ENCODE results near the gene MTMR3. TPM values are rescaled to one million over a fixed set of nuclear protein-coding genes. Genes with fewer than 3 reads are reported as not detected.

MTMR3 gene
- total and polyA plus RNA-seq, 4 donors, result 5.3 to 65.3 (median 37.2) TPM

- Histone ChIP-seq H3K4me3 (ENCODE audit: low read length in 2 of 2) (no peak overlapping the region), H3K27ac (ENCODE audit: low read depth in 1 of 2, low read length in 2 of 2) (no peak overlapping the region), H3K9me3 (ENCODE audit: control insufficient read depth, low read length) (no peaks in the 10 kb centered on the region), H3K4me1 (ENCODE audit: control insufficient read depth in 1 of 2, insufficient read depth in 2 of 2, low read length in 2 of 2) (no peaks in the 10 kb centered on the region), H3K36me3 (ENCODE audit: control insufficient read depth in 1 of 2, insufficient read depth in 2 of 2, low read length in 1 of 2) (peaks cover 0 to 5% of the 10 kb centered on the region in 2 donors), H3K27me3 (ENCODE audit: control insufficient read depth in 1 of 2, insufficient read depth in 2 of 2, low read length in 1 of 2) (no peaks in the 10 kb centered on the region)
- DNase-seq, result no peak
- intact Hi-C loops (cut with DNase I), result no loop called here
- WGBS, 2 donors, result 72 to 79% methylated on average over 5 of the region's 5 CpGs
- no peak for ATAC-seq (ENCODE audit: low FRiP score)
Measured at GRCh38 chr22:30030329-30030728, 147.4 kb downstream of the MTMR3 start.

DNA sequence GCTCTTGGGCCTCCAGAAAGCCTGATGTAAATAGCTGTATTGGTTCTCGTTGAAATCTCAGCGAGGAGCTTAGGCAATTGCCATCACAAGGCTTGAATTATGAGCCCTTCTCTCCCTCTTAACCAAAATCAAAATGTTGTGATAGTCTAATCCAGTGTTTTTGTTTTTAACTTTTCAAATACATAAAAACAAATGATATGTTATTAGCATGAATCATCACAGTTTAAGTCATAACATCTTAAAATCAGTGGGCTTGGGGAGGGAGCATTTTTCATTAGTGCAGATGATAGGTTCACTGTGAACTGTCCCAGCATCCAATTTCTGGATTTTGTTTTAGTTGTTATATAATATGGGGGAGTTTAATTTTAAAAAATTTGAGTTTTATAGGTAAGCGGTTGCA is 148.4 kb downstream of the MTMR3 start:
- Histone ChIP-seq H3K27ac (ENCODE audit: low read depth in 1 of 2, low read length in 2 of 2) (no peak overlapping the region), H3K4me3 (ENCODE audit: low read length in 2 of 2) (no peak overlapping the region), H3K27me3 (ENCODE audit: control insufficient read depth in 1 of 2, insufficient read depth in 2 of 2, low read length in 1 of 2) (no peaks in the 10 kb centered on the region), H3K9me3 (ENCODE audit: control insufficient read depth, low read length) (no peaks in the 10 kb centered on the region), H3K36me3 (ENCODE audit: control insufficient read depth in 1 of 2, insufficient read depth in 2 of 2, low read length in 1 of 2) (peaks cover 0 to 5% of the 10 kb centered on the region in 2 donors), H3K4me1 (ENCODE audit: control insufficient read depth in 1 of 2, insufficient read depth in 2 of 2, low read length in 2 of 2) (no peaks in the 10 kb centered on the region)
- intact Hi-C loops (cut with DNase I), result no loop called here
- no peak for DNase-seq
- whole genome bisulfite sequencing, 2 donors, result 77 to 83% methylated on average over 3 of the region's 3 CpGs
- ATAC-seq (ENCODE audit: low FRiP score), result no peak

- H3K27ac ChIP-seq (ENCODE audit: low read depth in 1 of 2, low read length in 2 of 2), result no peak overlapping the region
- ATAC-seq (ENCODE audit: low FRiP score) (no peak), DNase-seq (no peak)
- no peaks in the 10 kb centered on the region for H3K27me3 ChIP-seq (ENCODE audit: control insufficient read depth in 1 of 2, insufficient read depth in 2 of 2, low read length in 1 of 2)
- H3K9me3 ChIP-seq (ENCODE audit: control insufficient read depth, low read length), result no peaks in the 10 kb centered on the region
- H3K36me3 ChIP-seq (ENCODE audit: control insufficient read depth in 1 of 2, insufficient read depth in 2 of 2, low read length in 1 of 2), result peaks cover 0 to 3% of the 10 kb centered on the region in 2 donors
- intact Hi-C loops (cut with DNase I), result no loop called here
- no peak overlapping the region for H3K4me3 ChIP-seq (ENCODE audit: low read length in 2 of 2)
- H3K4me1 ChIP-seq (ENCODE audit: control insufficient read depth in 1 of 2, insufficient read depth in 2 of 2, low read length in 2 of 2), result no peaks in the 10 kb centered on the region
- WGBS, 2 donors, result 66 to 72% methylated on average over 2 of the region's 2 CpGs
Measured at GRCh38 chr22:30031764-30032455, 148.9 kb downstream of the MTMR3 start.

- no peak overlapping the region for H3K4me3 ChIP-seq (ENCODE audit: low read length in 2 of 2)
- intact Hi-C loops (cut with DNase I), result no loop called here
- no peaks in the 10 kb centered on the region for H3K4me1 ChIP-seq (ENCODE audit: control insufficient read depth in 1 of 2, insufficient read depth in 2 of 2, low read length in 2 of 2)
- ATAC-seq (ENCODE audit: low FRiP score) (no peak), DNase-seq (no peak)
- H3K36me3 ChIP-seq (ENCODE audit: control insufficient read depth in 1 of 2, insufficient read depth in 2 of 2, low read length in 1 of 2), result no peaks in the 10 kb centered on the region
- WGBS, 2 donors, result 83 to 86% methylated on average over 4 of the region's 4 CpGs
- no peak overlapping the region for H3K27ac ChIP-seq (ENCODE audit: low read depth in 1 of 2, low read length in 2 of 2)
- H3K9me3 ChIP-seq (ENCODE audit: control insufficient read depth, low read length), result no peaks in the 10 kb centered on the region
- H3K27me3 ChIP-seq (ENCODE audit: control insufficient read depth in 1 of 2, insufficient read depth in 2 of 2, low read length in 1 of 2), result no peaks in the 10 kb centered on the region
Measured at GRCh38 chr22:30033137-30033536, 150.2 kb downstream of the MTMR3 start.

GRCh38 chr22:30033901-30034300 is 150.9 kb downstream of the MTMR3 start:
- no peak for DNase-seq
- Histone ChIP-seq H3K9me3 (ENCODE audit: control insufficient read depth, low read length) (no peaks in the 10 kb centered on the region), H3K4me1 (ENCODE audit: control insufficient read depth in 1 of 2, insufficient read depth in 2 of 2, low read length in 2 of 2) (no peaks in the 10 kb centered on the region), H3K36me3 (ENCODE audit: control insufficient read depth in 1 of 2, insufficient read depth in 2 of 2, low read length in 1 of 2) (no peaks in the 10 kb centered on the region), H3K27ac (ENCODE audit: low read depth in 1 of 2, low read length in 2 of 2) (no peak overlapping the region), H3K4me3 (ENCODE audit: low read length in 2 of 2) (no peak overlapping the region), H3K27me3 (ENCODE audit: control insufficient read depth in 1 of 2, insufficient read depth in 2 of 2, low read length in 1 of 2) (no peaks in the 10 kb centered on the region)
- WGBS, 2 donors, result 51 to 55% methylated on average over 5 of the region's 5 CpGs
- no peak for ATAC-seq (ENCODE audit: low FRiP score)
- intact Hi-C loops (cut with DNase I), result no loop called here

DNA sequence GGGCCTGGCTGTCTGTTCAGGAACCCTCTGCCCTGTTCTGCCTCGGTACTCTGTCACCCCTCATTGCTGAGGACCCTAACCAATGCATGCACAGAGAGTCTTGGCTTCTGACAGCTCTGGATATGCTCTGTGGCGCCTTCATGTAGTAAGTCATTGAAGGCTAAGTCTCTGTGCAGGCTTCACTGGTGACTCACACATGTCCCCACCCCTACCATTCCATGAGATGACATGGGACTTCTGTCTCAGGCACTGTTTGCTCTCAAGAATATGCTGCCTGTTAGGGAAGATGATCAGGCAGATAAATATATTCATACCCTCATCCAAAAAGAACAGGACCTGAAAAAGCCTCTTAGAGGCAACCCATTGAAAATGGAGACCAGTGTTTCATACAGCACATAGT is 153.7 kb downstream of the MTMR3 start:
- Histone ChIP-seq H3K36me3 (ENCODE audit: control insufficient read depth in 1 of 2, insufficient read depth in 2 of 2, low read length in 1 of 2) (no peaks in the 10 kb centered on the region), H3K9me3 (ENCODE audit: control insufficient read depth, low read length) (no peaks in the 10 kb centered on the region), H3K27ac (ENCODE audit: low read depth in 1 of 2, low read length in 2 of 2) (no peak overlapping the region), H3K4me1 (ENCODE audit: control insufficient read depth in 1 of 2, insufficient read depth in 2 of 2, low read length in 2 of 2) (no peaks in the 10 kb centered on the region), H3K4me3 (ENCODE audit: low read length in 2 of 2) (no peak overlapping the region), H3K27me3 (ENCODE audit: control insufficient read depth in 1 of 2, insufficient read depth in 2 of 2, low read length in 1 of 2) (no peaks in the 10 kb centered on the region)
- no peak for DNase-seq
- 87 to 92% methylated on average over 2 of the region's 2 CpGs for WGBS, 2 donors
- intact Hi-C loops (cut with DNase I), result no loop called here
- no peak for ATAC-seq (ENCODE audit: low FRiP score)

DNA sequence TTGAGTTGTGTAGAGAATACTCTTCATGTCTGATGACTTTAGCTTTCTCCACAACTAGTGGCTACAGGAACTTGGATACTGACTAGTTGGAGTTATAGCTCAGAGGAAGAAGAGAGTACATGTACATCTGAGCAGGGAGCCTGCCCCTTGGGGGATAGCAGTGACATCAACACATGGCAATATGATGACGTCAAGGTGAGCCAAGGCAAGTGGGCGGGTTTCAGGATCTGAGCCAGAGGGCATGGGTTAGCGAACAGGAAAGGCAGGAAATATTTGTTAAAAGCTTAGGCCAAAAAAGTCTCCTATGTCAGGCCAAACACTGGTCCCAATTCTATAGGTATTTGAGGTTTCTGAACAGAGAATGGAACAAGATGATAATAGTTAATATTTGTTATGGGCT is 155.2 kb downstream of the MTMR3 start:
- 52 to 56% methylated on average over 3 of the region's 3 CpGs for WGBS, 2 donors
- no peak overlapping the region for H3K4me3 ChIP-seq (ENCODE audit: low read length in 2 of 2)
- no peaks in the 10 kb centered on the region for H3K9me3 ChIP-seq (ENCODE audit: control insufficient read depth, low read length)
- H3K36me3 ChIP-seq (ENCODE audit: control insufficient read depth in 1 of 2, insufficient read depth in 2 of 2, low read length in 1 of 2), result no peaks in the 10 kb centered on the region
- H3K27me3 ChIP-seq (ENCODE audit: control insufficient read depth in 1 of 2, insufficient read depth in 2 of 2, low read length in 1 of 2), result no peaks in the 10 kb centered on the region
- intact Hi-C loops (cut with DNase I), result no loop called here
- no peak overlapping the region for H3K27ac ChIP-seq (ENCODE audit: low read depth in 1 of 2, low read length in 2 of 2)
- DNase-seq (no peak), ATAC-seq (ENCODE audit: low FRiP score) (no peak)
- H3K4me1 ChIP-seq (ENCODE audit: control insufficient read depth in 1 of 2, insufficient read depth in 2 of 2, low read length in 2 of 2), result no peaks in the 10 kb centered on the region

DNA sequence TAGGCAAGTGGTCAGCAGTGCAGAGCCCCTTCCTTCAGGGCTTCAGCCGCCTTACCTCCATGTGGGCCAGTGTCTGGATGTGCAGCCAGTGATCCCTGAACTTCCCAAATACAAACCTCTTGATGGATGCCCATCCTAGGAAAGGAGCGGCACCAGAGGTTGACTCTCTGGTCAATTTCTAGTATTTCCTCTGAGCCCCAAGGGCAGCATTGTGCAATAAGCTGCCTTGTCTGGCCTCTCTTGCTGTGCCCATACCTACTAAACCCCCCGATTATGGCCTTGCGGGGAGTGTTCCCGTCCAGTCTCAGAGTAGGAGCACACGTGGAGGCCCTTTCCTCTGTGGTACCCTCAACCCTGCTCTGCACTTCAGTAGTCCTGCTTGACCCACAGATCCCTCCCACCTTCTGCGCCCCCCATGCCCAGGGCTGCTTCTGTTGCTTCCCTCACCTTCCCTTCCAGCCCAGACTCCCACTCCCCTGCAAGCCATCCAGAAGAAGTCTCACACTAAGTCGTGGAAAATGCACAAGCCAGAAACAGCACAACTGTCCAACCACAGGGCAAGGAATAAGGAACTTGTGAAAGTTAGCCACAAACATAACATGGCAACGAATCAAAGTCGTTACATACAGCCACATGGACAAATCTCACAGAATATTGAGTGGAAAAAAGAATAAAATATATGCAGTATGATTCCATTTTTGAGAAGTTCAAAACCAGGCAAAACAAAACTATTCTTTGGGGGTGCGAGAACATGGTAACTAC is 157.7 kb downstream of the MTMR3 start:
- Histone ChIP-seq H3K36me3 (ENCODE audit: control insufficient read depth in 1 of 2, insufficient read depth in 2 of 2, low read length in 1 of 2) (no peaks in the 10 kb centered on the region), H3K27ac (ENCODE audit: low read depth in 1 of 2, low read length in 2 of 2) (no peak overlapping the region), H3K27me3 (ENCODE audit: control insufficient read depth in 1 of 2, insufficient read depth in 2 of 2, low read length in 1 of 2) (no peaks in the 10 kb centered on the region), H3K4me3 (ENCODE audit: low read length in 2 of 2) (no peak overlapping the region), H3K9me3 (ENCODE audit: control insufficient read depth, low read length) (no peaks in the 10 kb centered on the region), H3K4me1 (ENCODE audit: control insufficient read depth in 1 of 2, insufficient read depth in 2 of 2, low read length in 2 of 2) (no peaks in the 10 kb centered on the region)
- intact Hi-C loops (cut with DNase I), result no loop called here
- ATAC-seq (ENCODE audit: low FRiP score) (no peak), DNase-seq (no peak)
- 85 to 87% methylated on average over 11 of the region's 11 CpGs for WGBS, 2 donors

GRCh38 chr22:30041475-30041874 is 158.5 kb downstream of the MTMR3 start:
- WGBS, 2 donors, result 80 to 89% methylated on average over 2 of the region's 2 CpGs
- Histone ChIP-seq H3K4me1 (ENCODE audit: control insufficient read depth in 1 of 2, insufficient read depth in 2 of 2, low read length in 2 of 2) (no peaks in the 10 kb centered on the region), H3K36me3 (ENCODE audit: control insufficient read depth in 1 of 2, insufficient read depth in 2 of 2, low read length in 1 of 2) (no peaks in the 10 kb centered on the region), H3K4me3 (ENCODE audit: low read length in 2 of 2) (no peak overlapping the region), H3K27me3 (ENCODE audit: control insufficient read depth in 1 of 2, insufficient read depth in 2 of 2, low read length in 1 of 2) (no peaks in the 10 kb centered on the region), H3K9me3 (ENCODE audit: control insufficient read depth, low read length) (no peaks in the 10 kb centered on the region), H3K27ac (ENCODE audit: low read depth in 1 of 2, low read length in 2 of 2) (no peak overlapping the region)
- intact Hi-C loops (cut with DNase I), result no loop called here
- ATAC-seq (ENCODE audit: low FRiP score) (no peak), DNase-seq (no peak)

All from aorta (tissue), 5 donors.